A673 (cell line): ENCODE measurements around the gene DOCK4. TPM values are rescaled to one million over a fixed set of nuclear protein-coding genes. Genes with fewer than 3 reads are reported as not detected.

Experiments used
- BruUV-seq: library from RNA; stranded (reverse); fragments of 400-500 nt; replicated peaks from 2 replicates; lab custom pipeline; 2021; lab: Mats Ljungman, UMichigan
- CTCF ChIA-PET: fragments of 300-600 bp; sonication (Branson Sonifier 250); formaldehyde crosslinking; loops from one replicate; lab custom pipeline; 2022; ENCODE audit warnings: antibody characterized with exemption; lab: Charles Lee
- POLR2A ChIA-PET: fragments of 300-600 bp; sonication (Branson Sonifier 250); formaldehyde crosslinking; loops from one replicate; lab custom pipeline; 2022; ENCODE audit warnings: antibody characterized with exemption; ENCODE audit not compliant: low non-redundant PET; lab: Charles Lee
- DNase-seq: peaks from one replicate; pipeline ENCODE4 v3.0.0-alpha.2; 2015; ENCODE audit warnings: low spot score
- H3K27ac ChIP-seq: fragments of 200-600 bp; sonication (generic); 2 replicates; pipeline ENCODE4 v1.5.1; 2016; ENCODE audit warnings: mixed run types, low read depth, mild to moderate bottlenecking, mixed read lengths, antibody characterized with exemption, low read length; ENCODE audit not compliant: poor library complexity, severe bottlenecking
- H3K27me3 ChIP-seq: fragments of 200-600 bp; sonication (generic); replicated peaks from 2 replicates; pipeline ENCODE4 v1.6.1; 2017; ENCODE audit warnings: mixed run types, low read depth, mild to moderate bottlenecking, mixed read lengths, antibody characterized with exemption, low read length; ENCODE audit not compliant: insufficient read depth, poor library complexity
- H3K36me3 ChIP-seq: fragments of 200-600 bp; sonication (generic); 2 replicates; pipeline ENCODE4 v1.6.1; 2016; ENCODE audit warnings: mixed run types, mild to moderate bottlenecking, mixed read lengths, antibody characterized with exemption, low read length; ENCODE audit not compliant: insufficient read depth, poor library complexity, severe bottlenecking
- H3K4me1 ChIP-seq: fragments of 200-600 bp; sonication (generic); 2 replicates; pipeline ENCODE4 v1.6.1; 2017; ENCODE audit warnings: mixed run types, mild to moderate bottlenecking, mixed read lengths, antibody characterized with exemption, low read length; ENCODE audit not compliant: insufficient read depth, poor library complexity, severe bottlenecking
- H3K4me3 ChIP-seq: fragments of 200-600 bp; sonication (generic); 2 replicates; pipeline ENCODE4 v1.5.1; 2016; ENCODE audit warnings: low read depth, mixed run types, mild to moderate bottlenecking, mixed read lengths, low read length; ENCODE audit not compliant: poor library complexity, severe bottlenecking
- H3K9me3 ChIP-seq: fragments of 200-600 bp; sonication (generic); 2 replicates; pipeline ENCODE4 v1.6.1; 2016; ENCODE audit warnings: mixed run types, low read depth, mild to moderate bottlenecking, mixed read lengths, antibody characterized with exemption, low read length; ENCODE audit not compliant: poor library complexity, severe bottlenecking
- CTCF ChIP-seq: fragments of 300-800, 200-600 bp; sonication (generic); conservative IDR thresholded peaks from 2 replicates; pipeline ENCODE4 v1.5.1; 2017; ENCODE audit warnings: low read depth, mild to moderate bottlenecking, antibody characterized with exemption, low read length, moderate library complexity, mixed read lengths
- EZH2 ChIP-seq: fragments of 200-600 bp; sonication (generic); IDR thresholded peaks from 2 replicates; pipeline ENCODE4 v1.6.1; 2017; ENCODE audit warnings: borderline replicate concordance, low read depth, mild to moderate bottlenecking, mixed read lengths, antibody characterized with exemption, low read length; ENCODE audit not compliant: poor library complexity, severe bottlenecking
- intact Hi-C: fragments of 100-400 bp; cut with micrococcal nuclease; formaldehyde crosslinking; loops from one replicate; pipeline ENCODE4 v1.10.0; 2022; ENCODE audit not compliant: unreplicated experiment
- total RNA-seq: library from RNA; stranded (reverse); gene quantifications from 2 replicates; pipeline ENCODE4 v1.2.3, GENCODE V29; 2021

DOCK4 gene
- total RNA-seq, 1 experiment from 2014 or later, result 28.5 TPM

DNA sequence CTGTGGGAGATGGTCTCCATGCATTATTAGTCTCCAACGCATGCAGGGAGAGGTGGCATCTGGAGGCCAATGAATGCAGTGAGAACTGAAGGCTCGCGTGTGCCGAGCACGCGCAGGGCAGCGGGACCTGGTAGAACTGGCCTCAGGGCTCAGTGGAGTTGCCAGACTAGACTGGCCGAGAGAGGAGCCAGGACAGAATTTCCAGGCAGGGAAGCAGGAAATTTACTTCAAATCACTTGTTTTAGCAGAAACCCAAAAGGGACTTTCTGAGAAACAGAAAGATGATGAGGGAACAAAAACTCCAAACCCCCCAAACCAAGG, 332.9 kb downstream of the DOCK4 start:
- Histone ChIP-seq H3K27ac (no peak overlapping the region), H3K4me1 (peaks cover 14% of the 10 kb centered on the region), H3K36me3 (no peaks in the 10 kb centered on the region), H3K27me3 (no peaks in the 10 kb centered on the region), H3K9me3 (no peaks in the 10 kb centered on the region), H3K4me3 (no peak overlapping the region)
- intact Hi-C loops, result no loop called here
- BruUV-seq, result no TSS peak
- TF ChIP-seq EZH2 (no peak), CTCF (no peak)
- CTCF ChIA-PET, result interaction anchor here (0.7 kb wide), 1 partner anchor 18 kb away, joined by 3 read pairs; no protein-coding TSS in a partner anchor
- POLR2A ChIA-PET, result no interaction called here
- no peak for DNase-seq

DNA sequence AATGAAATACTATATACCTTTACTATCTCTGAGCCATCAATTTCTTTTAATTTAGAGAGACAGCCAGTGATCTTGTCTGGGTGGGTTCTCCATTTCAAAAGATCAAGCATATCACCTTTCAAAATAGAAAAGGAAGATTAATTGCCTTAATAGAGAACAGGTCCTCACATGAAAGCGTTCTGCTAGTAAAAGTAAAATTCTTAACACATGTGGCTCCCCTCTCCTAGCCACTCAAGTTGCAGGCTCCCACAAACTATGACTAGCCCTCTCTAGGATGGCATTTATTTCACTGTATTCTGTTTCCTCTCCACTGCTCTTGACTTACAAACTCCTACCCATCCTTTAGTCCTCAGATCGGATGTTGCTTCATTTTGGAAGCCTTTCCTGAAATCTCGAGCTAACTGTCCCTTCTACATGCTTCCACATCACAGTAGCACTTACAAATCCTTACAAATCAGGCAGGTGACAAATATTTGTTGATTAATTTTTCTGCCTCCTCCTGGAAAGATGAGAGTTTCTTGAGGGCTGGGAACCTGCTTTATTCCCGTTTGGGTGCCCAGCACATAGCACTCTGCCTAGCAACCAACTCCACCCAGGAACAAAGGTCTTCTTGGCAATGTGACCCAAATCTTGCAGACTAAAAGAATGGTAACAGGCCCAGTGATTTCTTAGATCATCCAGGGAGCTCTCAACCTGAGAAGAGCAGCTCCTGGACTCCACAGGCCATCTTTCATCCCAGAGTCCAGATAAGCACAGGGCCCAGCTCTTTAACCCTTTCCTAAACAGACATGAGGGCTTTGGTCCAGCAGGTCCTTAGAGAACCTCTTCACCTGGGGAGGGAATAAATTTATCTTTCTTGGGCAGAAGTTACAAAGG, 333.5 kb downstream of the DOCK4 start:
- peaks cover 14% of the 10 kb centered on the region for H3K4me1 ChIP-seq
- no peaks in the 10 kb centered on the region for H3K36me3 ChIP-seq
- CTCF ChIA-PET, result no interaction called here
- no peak overlapping the region for H3K27ac ChIP-seq
- intact Hi-C loops, result no loop called here
- no TSS peak for BruUV-seq
- no peaks in the 10 kb centered on the region for H3K9me3 ChIP-seq
- TF ChIP-seq CTCF (no peak), EZH2 (no peak)
- DNase-seq, result no peak
- POLR2A ChIA-PET, result no interaction called here
- H3K4me3 ChIP-seq, result no peak overlapping the region
- no peaks in the 10 kb centered on the region for H3K27me3 ChIP-seq

DNA sequence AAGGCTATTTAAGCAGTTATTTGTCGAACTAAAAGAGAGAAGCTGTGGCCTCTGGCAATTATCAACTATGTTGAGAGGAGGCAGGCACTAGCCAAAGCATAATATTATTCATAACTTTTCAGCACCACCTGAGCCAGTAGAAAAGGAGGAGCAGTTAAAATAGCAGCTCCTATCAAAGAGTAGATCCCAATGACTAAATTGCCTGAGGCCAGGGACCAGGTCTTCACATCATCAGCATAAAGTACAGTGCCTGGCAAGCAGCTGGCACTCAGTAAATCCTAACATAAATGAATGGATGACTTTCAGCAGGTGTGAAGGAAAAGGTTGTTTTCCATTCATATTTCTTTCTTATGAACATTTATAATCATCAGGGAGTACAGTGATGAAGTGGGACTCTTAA, 334.9 kb downstream of the DOCK4 start:
- Histone ChIP-seq H3K27ac (no peak overlapping the region), H3K4me1 (peaks cover 14% of the 10 kb centered on the region), H3K4me3 (no peak overlapping the region), H3K9me3 (no peaks in the 10 kb centered on the region), H3K36me3 (no peaks in the 10 kb centered on the region), H3K27me3 (no peaks in the 10 kb centered on the region)
- no peak for DNase-seq
- no TSS peak for BruUV-seq
- intact Hi-C loops, result no loop called here
- ChIA-PET CTCF (no interaction called here), POLR2A (no interaction called here)
- TF ChIP-seq CTCF (no peak), EZH2 (no peak)
